Glutamatergic neuron (in vitro differentiated cells): Measurements from ENCODE around the gene GJA3. TPM values are rescaled to one million over a fixed set of nuclear protein-coding genes. Genes with fewer than 3 reads are reported as not detected.

Experiments
- DNase-seq: peaks from one replicate; pipeline ENCODE4 v3.0.0; 2022
- H3K27ac Mint-ChIP-seq: one replicate; pipeline ENCODE4 v1.8.0; 2020; ENCODE audit warnings: mild to moderate bottlenecking, mixed read lengths, inconsistent platforms; ENCODE audit not compliant: unreplicated experiment
- H3K27me3 Mint-ChIP-seq: one replicate; pipeline ENCODE4 v1.8.0; 2020; ENCODE audit warnings: mild to moderate bottlenecking, moderate library complexity, mixed read lengths, inconsistent platforms; ENCODE audit not compliant: unreplicated experiment
- H3K36me3 Mint-ChIP-seq: one replicate; pipeline ENCODE4 v1.8.0; 2020; ENCODE audit warnings: mild to moderate bottlenecking, mixed read lengths, inconsistent platforms; ENCODE audit not compliant: unreplicated experiment
- H3K4me1 Mint-ChIP-seq: one replicate; pipeline ENCODE4 v1.8.0; 2020; ENCODE audit warnings: mild to moderate bottlenecking, low read depth, mixed read lengths, inconsistent platforms; ENCODE audit not compliant: unreplicated experiment
- H3K4me3 Mint-ChIP-seq: one replicate; pipeline ENCODE4 v1.8.0; 2020; ENCODE audit warnings: mild to moderate bottlenecking, mixed read lengths, inconsistent platforms; ENCODE audit not compliant: unreplicated experiment
- H3K9me3 Mint-ChIP-seq: one replicate; pipeline ENCODE4 v1.8.0; 2020; ENCODE audit warnings: mild to moderate bottlenecking, moderate library complexity, mixed read lengths, inconsistent platforms; ENCODE audit not compliant: unreplicated experiment
- total RNA-seq: library from RNA; stranded (reverse); fragmentation: NEBNext Ultra II Directional; extraction: Animal tissue kit (Norgen Biotek cat#: 25700); gene quantifications from one replicate; pipeline ENCODE4 v1.2.1, GENCODE V29; 2021; ENCODE audit not compliant: unreplicated experiment
- TF ChIP-seq, protein P1 (sequence below): fragments of 200-600 bp; sonication (generic); IDR thresholded peaks from one replicate; pipeline ENCODE4 v1.5.0; 2021; ENCODE audit not compliant: partially characterized antibody, unreplicated experiment

Gene GJA3
- total RNA-seq, 1 donor from 2014 or later = not detected

DNA sequence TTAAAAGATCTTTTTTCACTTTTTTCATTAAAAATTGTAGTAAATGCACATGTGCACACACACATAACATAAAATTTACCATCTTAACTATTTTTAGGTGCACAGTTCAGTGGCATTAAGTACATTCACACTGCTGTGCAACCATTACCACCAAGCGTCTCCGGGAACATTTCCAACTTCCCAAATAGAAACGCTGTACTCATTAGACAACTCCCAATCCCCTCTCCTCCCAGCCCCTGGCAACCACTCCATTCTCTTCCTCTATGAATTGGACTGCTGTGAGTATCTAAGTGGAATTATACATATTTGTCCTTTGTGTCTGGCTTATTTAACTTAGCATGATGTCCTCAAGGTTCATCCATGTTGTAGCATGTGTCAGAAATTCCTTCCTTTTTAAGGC, 20.3 kb upstream of the GJA3 start:
- Mint-ChIP-seq H3K27ac (no peak overlapping the region), H3K9me3 (peaks cover 5% of the 10 kb centered on the region), H3K4me1 (peaks cover 22% of the 10 kb centered on the region), H3K4me3 (no peak overlapping the region), H3K36me3 (peaks cover 4% of the 10 kb centered on the region), H3K27me3 (peaks cover 8% of the 10 kb centered on the region)
- TF ChIP-seq, protein P1, sequence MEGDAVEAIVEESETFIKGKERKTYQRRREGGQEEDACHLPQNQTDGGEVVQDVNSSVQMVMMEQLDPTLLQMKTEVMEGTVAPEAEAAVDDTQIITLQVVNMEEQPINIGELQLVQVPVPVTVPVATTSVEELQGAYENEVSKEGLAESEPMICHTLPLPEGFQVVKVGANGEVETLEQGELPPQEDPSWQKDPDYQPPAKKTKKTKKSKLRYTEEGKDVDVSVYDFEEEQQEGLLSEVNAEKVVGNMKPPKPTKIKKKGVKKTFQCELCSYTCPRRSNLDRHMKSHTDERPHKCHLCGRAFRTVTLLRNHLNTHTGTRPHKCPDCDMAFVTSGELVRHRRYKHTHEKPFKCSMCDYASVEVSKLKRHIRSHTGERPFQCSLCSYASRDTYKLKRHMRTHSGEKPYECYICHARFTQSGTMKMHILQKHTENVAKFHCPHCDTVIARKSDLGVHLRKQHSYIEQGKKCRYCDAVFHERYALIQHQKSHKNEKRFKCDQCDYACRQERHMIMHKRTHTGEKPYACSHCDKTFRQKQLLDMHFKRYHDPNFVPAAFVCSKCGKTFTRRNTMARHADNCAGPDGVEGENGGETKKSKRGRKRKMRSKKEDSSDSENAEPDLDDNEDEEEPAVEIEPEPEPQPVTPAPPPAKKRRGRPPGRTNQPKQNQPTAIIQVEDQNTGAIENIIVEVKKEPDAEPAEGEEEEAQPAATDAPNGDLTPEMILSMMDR = no peak
- DNase-seq = no peak

DNA sequence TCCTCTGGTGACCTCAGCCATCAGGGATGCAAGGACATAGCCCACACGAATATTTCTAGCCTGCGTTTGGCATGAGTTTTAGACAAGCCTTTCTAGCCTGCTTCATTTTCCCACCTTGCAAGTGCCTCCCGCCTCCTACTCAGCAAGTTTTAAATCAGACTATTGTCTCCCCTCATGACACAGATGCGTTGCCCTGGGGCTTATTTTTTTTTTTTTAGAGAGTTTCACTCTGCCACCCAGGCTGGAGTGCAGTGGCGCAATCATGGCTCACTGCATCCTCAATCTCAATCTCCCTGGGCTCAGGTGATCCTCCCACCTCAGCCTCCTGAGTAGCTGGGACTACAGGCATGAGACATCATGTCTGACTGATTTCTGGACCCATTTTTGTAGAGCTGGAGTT, 17.3 kb upstream of the GJA3 start:
- TF ChIP-seq, protein P1 = no peak
- no peak for DNase-seq
- Mint-ChIP-seq H3K9me3 (peaks cover 5% of the 10 kb centered on the region), H3K27ac (peak overlapping the region; percentile 5), H3K4me3 (no peak overlapping the region), H3K4me1 (peaks cover 3% of the 10 kb centered on the region), H3K27me3 (peaks cover 6% of the 10 kb centered on the region), H3K36me3 (peaks cover 4% of the 10 kb centered on the region)

GRCh38 chr13:20177049-20177831, 16.4 kb upstream of the GJA3 start:
- Mint-ChIP-seq H3K4me3 (no peak overlapping the region), H3K27ac (no peak overlapping the region), H3K36me3 (peaks cover 4% of the 10 kb centered on the region), H3K4me1 (no peaks in the 10 kb centered on the region), H3K27me3 (peaks cover 3% of the 10 kb centered on the region), H3K9me3 (peaks cover 5% of the 10 kb centered on the region)
- TF ChIP-seq, protein P1 = no peak
- DNase-seq = no peak

DNA sequence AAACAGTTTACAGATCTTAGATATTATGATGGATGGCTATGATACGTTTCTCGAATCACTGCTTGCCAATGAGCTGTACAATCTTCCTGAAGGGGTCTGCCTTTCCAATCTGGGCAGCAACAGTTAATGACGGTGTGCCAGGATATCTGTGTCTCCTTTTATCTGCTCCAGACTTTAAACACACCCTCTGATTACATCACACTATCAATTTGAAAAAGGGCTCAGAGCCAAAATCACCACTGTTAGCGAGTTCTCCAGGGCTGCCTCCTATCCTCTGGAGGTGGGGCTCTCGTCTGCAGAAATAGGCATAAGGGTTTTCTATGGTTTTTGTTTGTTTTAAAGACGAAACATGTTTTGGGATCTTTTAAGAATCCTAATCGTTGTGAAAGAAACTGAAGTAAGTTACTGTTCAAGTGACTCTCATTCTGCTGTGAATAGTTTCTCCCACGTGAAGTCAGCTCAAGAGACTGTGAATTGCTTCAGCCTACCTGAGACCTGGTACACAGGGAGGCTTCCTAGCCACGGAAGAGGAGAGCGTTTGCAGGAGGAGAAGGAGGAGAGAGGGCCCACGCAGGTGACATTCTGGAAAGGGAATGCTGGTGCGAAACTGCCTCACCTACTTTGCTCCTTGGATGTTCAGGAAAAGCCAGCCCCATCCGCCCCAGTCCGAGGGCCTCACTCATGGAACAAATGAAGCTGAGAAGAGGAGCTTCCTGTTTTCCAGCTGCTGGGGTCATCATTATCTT, 15.2 kb upstream of the GJA3 start:
- H3K36me3 Mint-ChIP-seq = peaks cover 4% of the 10 kb centered on the region
- no peak for DNase-seq
- peaks cover 5% of the 10 kb centered on the region for H3K9me3 Mint-ChIP-seq
- H3K4me3 Mint-ChIP-seq = no peak overlapping the region
- no peaks in the 10 kb centered on the region for H3K4me1 Mint-ChIP-seq
- H3K27ac Mint-ChIP-seq = no peak overlapping the region
- peaks cover 3% of the 10 kb centered on the region for H3K27me3 Mint-ChIP-seq
- TF ChIP-seq, protein P1 = no peak

GRCh38 chr13:20175406-20175794, 14.5 kb upstream of the GJA3 start:
- H3K4me3 Mint-ChIP-seq = no peak overlapping the region
- H3K36me3 Mint-ChIP-seq = peaks cover 4% of the 10 kb centered on the region
- TF ChIP-seq, protein P1 = no peak
- peaks cover 5% of the 10 kb centered on the region for H3K9me3 Mint-ChIP-seq
- H3K4me1 Mint-ChIP-seq = no peaks in the 10 kb centered on the region
- H3K27me3 Mint-ChIP-seq = peaks cover 3% of the 10 kb centered on the region
- DNase-seq = no peak
- no peak overlapping the region for H3K27ac Mint-ChIP-seq
